ENCODE data around the gene KRTAP9-2. TPM values are rescaled to one million over a fixed set of nuclear protein-coding genes. Genes with fewer than 3 reads are reported as not detected.
"Not testable (repeated sequence)": the region's sequence is repeated elsewhere in the genome, so short reads cannot be mapped to it uniquely, and the experiment has no call there.

Gene KRTAP9-2
- total RNA-seq, 1 donor from 2014 or later: not detected

DNA sequence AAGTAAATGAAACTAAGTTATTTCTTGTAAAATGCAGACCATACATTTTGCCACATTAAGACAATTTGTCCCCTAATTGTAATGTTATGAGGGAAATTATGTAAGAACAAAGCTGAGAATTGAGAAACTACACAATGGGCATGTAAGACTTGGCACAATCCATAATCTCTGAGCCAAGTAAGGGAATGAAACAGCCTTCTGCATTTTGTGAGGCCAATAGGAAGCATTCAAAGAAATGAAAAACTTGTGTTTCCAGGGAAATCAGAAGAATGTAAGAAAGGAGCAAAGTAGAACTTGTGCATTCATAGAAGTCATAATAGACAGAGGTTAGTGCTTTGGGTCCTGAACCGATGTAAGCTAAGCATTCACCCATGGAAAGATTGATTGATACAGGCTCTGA, 24.8 kb downstream of the KRTAP9-2 start:
- Histone ChIP-seq H3K9me3 (no peaks in the 10 kb centered on the region), H3K36me3 (no peaks in the 10 kb centered on the region), H3K27me3 (no peaks in the 10 kb centered on the region), H3K4me1 (no peaks in the 10 kb centered on the region), H3K4me3 (no peak overlapping the region), H3K27ac (no peak overlapping the region)
- no peak for TF ChIP-seq POLR2A (IDR thresholded peaks at IDR 0.05)
- TF ChIP-seq, protein P1, sequence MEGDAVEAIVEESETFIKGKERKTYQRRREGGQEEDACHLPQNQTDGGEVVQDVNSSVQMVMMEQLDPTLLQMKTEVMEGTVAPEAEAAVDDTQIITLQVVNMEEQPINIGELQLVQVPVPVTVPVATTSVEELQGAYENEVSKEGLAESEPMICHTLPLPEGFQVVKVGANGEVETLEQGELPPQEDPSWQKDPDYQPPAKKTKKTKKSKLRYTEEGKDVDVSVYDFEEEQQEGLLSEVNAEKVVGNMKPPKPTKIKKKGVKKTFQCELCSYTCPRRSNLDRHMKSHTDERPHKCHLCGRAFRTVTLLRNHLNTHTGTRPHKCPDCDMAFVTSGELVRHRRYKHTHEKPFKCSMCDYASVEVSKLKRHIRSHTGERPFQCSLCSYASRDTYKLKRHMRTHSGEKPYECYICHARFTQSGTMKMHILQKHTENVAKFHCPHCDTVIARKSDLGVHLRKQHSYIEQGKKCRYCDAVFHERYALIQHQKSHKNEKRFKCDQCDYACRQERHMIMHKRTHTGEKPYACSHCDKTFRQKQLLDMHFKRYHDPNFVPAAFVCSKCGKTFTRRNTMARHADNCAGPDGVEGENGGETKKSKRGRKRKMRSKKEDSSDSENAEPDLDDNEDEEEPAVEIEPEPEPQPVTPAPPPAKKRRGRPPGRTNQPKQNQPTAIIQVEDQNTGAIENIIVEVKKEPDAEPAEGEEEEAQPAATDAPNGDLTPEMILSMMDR (IDR thresholded peaks at IDR 0.05): no peak
- no peak for TF ChIP-seq POLR2AphosphoS5 (IDR thresholded peaks at IDR 0.05; ENCODE audit: insufficient read depth in 1 of 2, low read depth in 1 of 2)
- intact Hi-C loops (cut with DNase I): no loop called here
- DNase-seq (ENCODE audit: extremely low spot score in 2 of 2): no peak

DNA sequence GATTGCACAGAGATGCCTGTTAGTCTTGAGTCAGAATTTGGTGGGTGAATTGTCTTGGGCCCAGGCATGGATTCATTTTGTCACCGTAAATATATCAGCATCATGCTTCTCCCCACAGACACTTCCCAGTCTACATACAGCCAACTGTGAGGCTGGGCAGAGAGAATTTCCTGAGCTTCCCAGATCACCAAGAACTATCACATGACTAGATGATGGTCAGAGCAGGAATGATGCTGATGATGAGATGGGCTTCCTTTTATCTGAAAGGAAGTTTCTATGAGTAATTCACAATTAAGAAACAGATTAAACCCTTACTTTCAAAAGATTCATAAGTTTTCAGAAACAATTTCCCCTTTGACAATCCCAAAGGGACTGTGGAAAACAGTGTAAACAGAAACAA, 28.4 kb downstream of the KRTAP9-2 start:
- Histone ChIP-seq H3K27ac (no peak overlapping the region), H3K27me3 (no peaks in the 10 kb centered on the region), H3K9me3 (no peaks in the 10 kb centered on the region), H3K4me3 (no peak overlapping the region), H3K36me3 (no peaks in the 10 kb centered on the region), H3K4me1 (no peaks in the 10 kb centered on the region)
- DNase-seq (ENCODE audit: extremely low spot score in 2 of 2): no peak
- intact Hi-C loops (cut with DNase I): no loop called here
- TF ChIP-seq, protein P1 (IDR thresholded peaks at IDR 0.05): no peak
- TF ChIP-seq POLR2A (IDR thresholded peaks at IDR 0.05) (no peak), POLR2AphosphoS5 (IDR thresholded peaks at IDR 0.05; ENCODE audit: insufficient read depth in 1 of 2, low read depth in 1 of 2) (no peak)

DNA sequence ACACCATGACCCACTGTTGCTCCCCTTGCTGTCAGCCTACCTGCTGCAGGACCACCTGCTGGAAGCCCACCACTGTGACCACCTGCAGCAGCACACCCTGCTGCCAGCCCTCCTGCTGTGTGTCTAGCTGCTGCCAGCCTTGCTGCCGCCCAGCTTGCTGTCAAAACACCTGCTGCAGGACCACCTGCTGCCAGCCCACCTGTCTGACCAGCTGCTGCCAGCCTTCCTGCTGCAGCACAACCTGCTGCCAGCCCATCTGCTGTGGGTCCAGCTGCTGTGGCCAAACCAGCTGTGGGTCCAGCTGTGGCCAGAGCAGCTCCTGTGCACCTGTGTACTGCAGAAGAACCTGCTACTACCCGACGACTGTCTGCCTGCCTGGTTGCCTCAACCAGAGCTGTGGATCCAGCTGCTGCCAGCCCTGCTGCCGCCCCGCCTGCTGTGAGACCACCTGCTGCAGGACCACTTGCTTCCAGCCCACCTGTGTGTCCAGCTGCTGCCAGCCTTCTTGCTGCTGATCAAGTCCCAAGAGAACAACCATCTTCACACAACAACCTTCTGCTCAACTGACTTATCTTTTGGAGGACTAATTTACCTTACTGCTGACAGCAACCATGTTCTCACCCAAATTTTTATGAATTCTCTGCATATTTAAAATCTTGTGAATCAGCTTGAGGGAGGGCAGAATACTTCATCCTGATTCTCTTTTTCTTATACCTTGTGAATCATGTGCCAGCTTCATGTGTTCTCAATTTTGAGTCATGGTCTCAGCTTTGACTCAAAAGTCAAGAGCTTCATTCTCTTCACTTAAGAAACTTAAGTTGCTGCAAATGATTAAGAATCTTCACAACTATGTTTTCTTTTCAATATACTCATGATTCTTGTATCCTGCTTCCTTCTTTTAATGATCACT, 29.2 kb downstream of the KRTAP9-2 start, which contains the start of gene KRTAP9-9:
KRTAP9-9 (plus strand) TSS at position 4 of the 910 bp plus-strand sequence.
- H3K27me3 ChIP-seq; DNase-seq (ENCODE audit: extremely low spot score in 2 of 2): not testable (repeated sequence)

DNA sequence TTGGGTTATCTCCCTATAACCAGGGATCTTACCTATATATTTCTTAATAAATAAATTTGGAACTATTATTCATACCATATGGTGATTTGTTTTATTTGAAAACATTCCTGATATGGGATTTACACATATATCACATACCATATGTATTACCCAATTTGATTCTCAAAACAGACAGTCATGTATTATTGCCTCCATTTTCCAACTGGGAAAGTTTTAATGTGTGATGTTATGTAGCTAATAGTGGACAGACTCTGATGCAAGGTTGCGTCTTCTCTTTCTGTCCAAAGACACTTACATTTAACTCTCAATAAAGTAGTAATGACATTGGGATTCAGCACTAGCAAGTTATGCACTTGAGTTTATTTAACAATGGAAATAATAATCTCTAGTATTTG, 29.8 kb downstream of the KRTAP9-2 start:
- no peak for DNase-seq (ENCODE audit: extremely low spot score in 2 of 2)
- no peak overlapping the region for H3K4me3 ChIP-seq
- no peaks in the 10 kb centered on the region for H3K27me3 ChIP-seq
- no peak overlapping the region for H3K27ac ChIP-seq
- H3K9me3 ChIP-seq: no peaks in the 10 kb centered on the region
- TF ChIP-seq POLR2AphosphoS5 (IDR thresholded peaks at IDR 0.05; ENCODE audit: insufficient read depth in 1 of 2, low read depth in 1 of 2) (no peak), POLR2A (IDR thresholded peaks at IDR 0.05) (no peak)
- TF ChIP-seq, protein P1 (IDR thresholded peaks at IDR 0.05): no peak
- intact Hi-C loops (cut with DNase I): no loop called here
- H3K36me3 ChIP-seq: no peaks in the 10 kb centered on the region
- H3K4me1 ChIP-seq: no peaks in the 10 kb centered on the region

More for the DNA sequence above, 29.2 kb downstream of the KRTAP9-2 start, which contains the start of gene KRTAP9-9:
- H3K27ac ChIP-seq; intact Hi-C loops (cut with DNase I); H3K4me1 ChIP-seq; H3K4me3 ChIP-seq; H3K9me3 ChIP-seq; H3K36me3 ChIP-seq: not testable (repeated sequence)

DNA sequence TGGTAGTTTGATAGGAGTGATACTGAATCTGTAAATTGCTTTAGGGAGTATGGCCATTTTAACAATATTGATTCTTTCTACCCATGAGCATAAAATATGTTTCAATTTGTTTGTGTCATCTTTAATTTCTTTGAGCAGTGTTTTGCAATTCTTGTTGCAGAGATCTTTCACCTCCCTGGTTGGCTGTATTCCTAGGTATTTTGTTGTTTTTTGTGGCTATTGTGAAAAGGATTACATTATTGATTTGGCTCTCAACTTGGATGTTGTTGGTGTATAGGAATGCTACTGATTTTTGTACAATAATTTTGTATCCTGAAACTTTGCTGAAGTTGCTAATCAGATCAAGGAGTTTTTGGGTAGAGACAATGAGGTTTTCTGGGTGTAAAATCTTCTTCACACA, 32.0 kb downstream of the KRTAP9-2 start:
- no peak for DNase-seq (ENCODE audit: extremely low spot score in 2 of 2)
- H3K27ac ChIP-seq: no peak overlapping the region
- H3K36me3 ChIP-seq: no peaks in the 10 kb centered on the region
- no peaks in the 10 kb centered on the region for H3K4me1 ChIP-seq
- H3K27me3 ChIP-seq: no peaks in the 10 kb centered on the region
- H3K9me3 ChIP-seq: no peaks in the 10 kb centered on the region
- TF ChIP-seq, protein P1 (IDR thresholded peaks at IDR 0.05): no peak
- no peak for TF ChIP-seq POLR2A (IDR thresholded peaks at IDR 0.05)
- TF ChIP-seq POLR2AphosphoS5 (IDR thresholded peaks at IDR 0.05; ENCODE audit: insufficient read depth in 1 of 2, low read depth in 1 of 2): no peak
- no peak overlapping the region for H3K4me3 ChIP-seq
- intact Hi-C loops (cut with DNase I): no loop called here

All from vagina (tissue), 2 donors.